Adrenal gland (tissue), 5 donors: ENCODE data around the gene PRR33.

Experiments
- POLR2A ChIP-seq, 2 donors: fragments of 450-650 bp; IDR thresholded peaks; one replicate each; pipeline ENCODE4 v1.6.1; 2017; ENCODE audit warnings: antibody characterized with exemption in 2 of 2, mild to moderate bottlenecking in 2 of 2, moderate library complexity in 1 of 2
- TF ChIP-seq, protein P1 (sequence below), 6 experiments: fragments of 450-650 bp in 4 of 6; fragments of 200-600 bp in 2 of 6; sonication (generic) in 1 of 6; IDR thresholded peaks; 1 replicate in 5 of 6; 2 replicates in 1 of 6; pipeline versions ENCODE4 v1.5.1 to v1.8.0; 2016 to 2021; ENCODE audit warnings: antibody characterized with exemption in 6 of 6, mild to moderate bottlenecking in 2 of 6, moderate library complexity in 1 of 6
- donor health status: DM: no; HTN: no; CAD: no.

- TF ChIP-seq, protein P1, sequence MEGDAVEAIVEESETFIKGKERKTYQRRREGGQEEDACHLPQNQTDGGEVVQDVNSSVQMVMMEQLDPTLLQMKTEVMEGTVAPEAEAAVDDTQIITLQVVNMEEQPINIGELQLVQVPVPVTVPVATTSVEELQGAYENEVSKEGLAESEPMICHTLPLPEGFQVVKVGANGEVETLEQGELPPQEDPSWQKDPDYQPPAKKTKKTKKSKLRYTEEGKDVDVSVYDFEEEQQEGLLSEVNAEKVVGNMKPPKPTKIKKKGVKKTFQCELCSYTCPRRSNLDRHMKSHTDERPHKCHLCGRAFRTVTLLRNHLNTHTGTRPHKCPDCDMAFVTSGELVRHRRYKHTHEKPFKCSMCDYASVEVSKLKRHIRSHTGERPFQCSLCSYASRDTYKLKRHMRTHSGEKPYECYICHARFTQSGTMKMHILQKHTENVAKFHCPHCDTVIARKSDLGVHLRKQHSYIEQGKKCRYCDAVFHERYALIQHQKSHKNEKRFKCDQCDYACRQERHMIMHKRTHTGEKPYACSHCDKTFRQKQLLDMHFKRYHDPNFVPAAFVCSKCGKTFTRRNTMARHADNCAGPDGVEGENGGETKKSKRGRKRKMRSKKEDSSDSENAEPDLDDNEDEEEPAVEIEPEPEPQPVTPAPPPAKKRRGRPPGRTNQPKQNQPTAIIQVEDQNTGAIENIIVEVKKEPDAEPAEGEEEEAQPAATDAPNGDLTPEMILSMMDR (IDR thresholded peaks at IDR 0.05), result no peak
- no peak for TF ChIP-seq POLR2A (IDR thresholded peaks at IDR 0.05)
These were observed 31.7 kb upstream of the PRR33 start for GRCh38 chr11:1923201-1923956.
